HG03342 (cell line): ENCODE measurements around the gene JMY.

Source experiments
- ATAC-seq: cut with Tn5 transposase; IDR thresholded peaks from one replicate; pipeline ENCODE4 v1.9.1; 2021; ENCODE audit warnings: mild to moderate bottlenecking, moderate library complexity; ENCODE audit not compliant: unreplicated experiment

The JMY gene

GRCh38 chr5:79235634-79236361, at the start of gene JMY:
Gene JMY, plus strand, starts transcription at chr5:79236131. Its CDS starts 520 bp downstream, at chr5:79236651.
- peak; percentile 70 for ATAC-seq

GRCh38 chr5:79186455-79186854, 49.5 kb upstream of the JMY start:
- ATAC-seq: no peak

- no peak for ATAC-seq
Measured at GRCh38 chr5:79189439-79190234, 46.3 kb upstream of the JMY start.

- ATAC-seq: no peak
Measured at GRCh38 chr5:79190235-79190529, 45.7 kb upstream of the JMY start.

- no peak for ATAC-seq
Measured at GRCh38 chr5:79191457-79191856, 44.5 kb upstream of the JMY start.

- ATAC-seq: no peak
Measured at GRCh38 chr5:79193643-79194042, 42.3 kb upstream of the JMY start.

GRCh38 chr5:79200573-79201183, 35.3 kb upstream of the JMY start:
- no peak for ATAC-seq

- ATAC-seq: no peak
Measured at GRCh38 chr5:79201206-79201605, 34.7 kb upstream of the JMY start.

- ATAC-seq: no peak
Measured at GRCh38 chr5:79202076-79202475, 33.9 kb upstream of the JMY start.

- no peak for ATAC-seq
Measured at GRCh38 chr5:79205965-79206364, 30.0 kb upstream of the JMY start.

GRCh38 chr5:79206541-79206940, 29.4 kb upstream of the JMY start:
- no peak for ATAC-seq

- no peak for ATAC-seq
Measured at GRCh38 chr5:79209505-79209904, 26.4 kb upstream of the JMY start.

GRCh38 chr5:79224286-79224984, 11.5 kb upstream of the JMY start:
- ATAC-seq: no peak

- ATAC-seq: no peak
Measured at GRCh38 chr5:79225026-79225425, 10.9 kb upstream of the JMY start.

- ATAC-seq: no peak
Measured at GRCh38 chr5:79225441-79225840, 10.5 kb upstream of the JMY start.

- no peak for ATAC-seq
Measured at GRCh38 chr5:79227484-79228025, 8.4 kb upstream of the JMY start.

- peak; percentile 75 for ATAC-seq
Measured at GRCh38 chr5:79229357-79230174, 6.4 kb upstream of the JMY start.

GRCh38 chr5:79235261-79235633, 684 bp upstream of the JMY start:
- no peak for ATAC-seq

GRCh38 chr5:79236362-79236969, 535 bp downstream of the JMY start:
- ATAC-seq: peak; percentile 22
